ACC112 (cell line): ENCODE data around the gene RFTN1.

ENCODE experiments used
- H2AFZ ChIP-seq: fragments of 200-600 bp; sonication (generic); one replicate; pipeline ENCODE4 v1.6.0; 2017; ENCODE audit warnings: antibody characterized with exemption, low read length; ENCODE audit not compliant: unreplicated experiment
- H3K27ac ChIP-seq: fragments of 200-600 bp; sonication (generic); 2 replicates; pipeline ENCODE4 v1.5.1; 2014; ENCODE audit warnings: low read depth, mild to moderate bottlenecking, antibody characterized with exemption, low read length, moderate library complexity
- H3K27me3 ChIP-seq: fragments of 200-600 bp; sonication (generic); 2 replicates; pipeline ENCODE4 v1.6.1; 2014; ENCODE audit warnings: mild to moderate bottlenecking, antibody characterized with exemption, low read length, moderate library complexity, mixed read lengths; ENCODE audit not compliant: insufficient read depth
- H3K36me3 ChIP-seq: fragments of 200-600 bp; sonication (generic); 2 replicates; pipeline ENCODE4 v1.6.1; 2016; ENCODE audit warnings: mild to moderate bottlenecking, antibody characterized with exemption, low read length, moderate library complexity, mixed read lengths; ENCODE audit not compliant: insufficient read depth
- H3K4me1 ChIP-seq: fragments of 200-600 bp; sonication (generic); one replicate; pipeline ENCODE4 v1.6.1; 2016; ENCODE audit warnings: low read length, mixed read lengths; ENCODE audit not compliant: insufficient read depth, unreplicated experiment, control insufficient read depth
- H3K4me3 ChIP-seq: fragments of 200-600 bp; sonication (generic); 2 replicates; pipeline ENCODE4 v1.5.1; 2014; ENCODE audit warnings: mild to moderate bottlenecking, low read depth, low read length
- H3K79me2 ChIP-seq: fragments of 200-600 bp; sonication (generic); one replicate; pipeline ENCODE4 v1.6.0; 2016; ENCODE audit warnings: low read length; ENCODE audit not compliant: control insufficient read depth, unreplicated experiment, insufficient read depth

Gene RFTN1

DNA sequence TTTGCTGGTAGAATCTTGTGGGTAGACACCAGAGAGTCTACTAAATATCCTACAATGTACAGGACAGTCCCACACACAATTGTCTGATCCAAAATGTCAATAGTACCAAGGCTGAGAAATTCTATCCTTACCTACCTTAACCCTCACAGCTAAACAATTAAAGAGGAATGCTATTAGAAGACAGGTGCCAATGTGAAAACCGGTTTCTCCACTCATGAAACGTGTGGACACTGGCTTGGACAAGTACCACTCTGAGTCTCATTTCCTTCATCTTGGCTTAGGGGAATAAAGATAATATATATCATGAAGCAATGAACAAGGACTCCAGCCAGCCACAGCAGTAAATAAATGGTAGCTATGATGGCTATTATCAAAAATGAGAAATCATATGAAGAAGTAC, 90.2 kb downstream of the RFTN1 start:
- no peaks in the 10 kb centered on the region for H3K36me3 ChIP-seq

DNA sequence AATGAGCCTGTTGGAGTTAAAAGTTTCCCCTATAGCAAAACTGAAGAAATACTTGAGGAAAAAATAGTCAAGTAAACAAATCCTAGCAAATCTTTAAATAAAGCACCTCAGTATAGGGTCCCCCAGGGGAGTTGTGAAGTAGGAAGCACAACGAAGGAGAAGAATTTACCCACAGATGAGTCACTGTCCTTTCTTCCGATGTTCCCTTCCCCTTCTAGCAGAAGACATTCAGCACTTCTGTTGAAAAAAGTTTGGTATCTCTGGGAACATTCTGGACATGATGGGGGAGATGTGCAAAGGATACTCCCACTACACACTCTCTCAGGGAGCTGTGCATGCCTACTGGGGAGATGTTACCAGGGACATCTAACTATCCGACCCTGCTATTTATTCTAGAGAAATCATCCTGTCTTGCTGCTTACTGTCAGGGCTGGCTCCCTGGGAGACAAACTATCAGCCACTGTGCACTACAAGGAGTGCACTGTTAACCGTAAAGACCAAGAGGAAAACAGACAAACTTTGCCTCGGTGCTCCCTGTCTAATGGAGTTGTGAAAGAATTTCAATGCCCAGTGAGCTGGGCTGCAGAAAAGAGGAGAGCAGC, 93.8 kb downstream of the RFTN1 start:
- Histone ChIP-seq H3K79me2 (peaks cover 6% of the 10 kb centered on the region), H3K27ac (0 out of 2 replicates have a peak overlapping the region, but pooled peaks have one; percentile 10), H3K27me3 (no peaks in the 10 kb centered on the region), H3K36me3 (no peaks in the 10 kb centered on the region), H2AFZ (no peak overlapping the region), H3K4me3 (peak overlapping the region; percentile 22; the same call in 1 of the 2 replicates), H3K4me1 (peaks cover 32% of the 10 kb centered on the region)

More for the DNA sequence above, 90.2 kb downstream of the RFTN1 start:
- H3K4me1 ChIP-seq, result peaks cover 38% of the 10 kb centered on the region
- H3K79me2 ChIP-seq, result peaks cover 9% of the 10 kb centered on the region
- no peak overlapping the region for H2AFZ ChIP-seq
- no peak overlapping the region for H3K4me3 ChIP-seq
- no peaks in the 10 kb centered on the region for H3K27me3 ChIP-seq
- no peak overlapping the region for H3K27ac ChIP-seq

DNA sequence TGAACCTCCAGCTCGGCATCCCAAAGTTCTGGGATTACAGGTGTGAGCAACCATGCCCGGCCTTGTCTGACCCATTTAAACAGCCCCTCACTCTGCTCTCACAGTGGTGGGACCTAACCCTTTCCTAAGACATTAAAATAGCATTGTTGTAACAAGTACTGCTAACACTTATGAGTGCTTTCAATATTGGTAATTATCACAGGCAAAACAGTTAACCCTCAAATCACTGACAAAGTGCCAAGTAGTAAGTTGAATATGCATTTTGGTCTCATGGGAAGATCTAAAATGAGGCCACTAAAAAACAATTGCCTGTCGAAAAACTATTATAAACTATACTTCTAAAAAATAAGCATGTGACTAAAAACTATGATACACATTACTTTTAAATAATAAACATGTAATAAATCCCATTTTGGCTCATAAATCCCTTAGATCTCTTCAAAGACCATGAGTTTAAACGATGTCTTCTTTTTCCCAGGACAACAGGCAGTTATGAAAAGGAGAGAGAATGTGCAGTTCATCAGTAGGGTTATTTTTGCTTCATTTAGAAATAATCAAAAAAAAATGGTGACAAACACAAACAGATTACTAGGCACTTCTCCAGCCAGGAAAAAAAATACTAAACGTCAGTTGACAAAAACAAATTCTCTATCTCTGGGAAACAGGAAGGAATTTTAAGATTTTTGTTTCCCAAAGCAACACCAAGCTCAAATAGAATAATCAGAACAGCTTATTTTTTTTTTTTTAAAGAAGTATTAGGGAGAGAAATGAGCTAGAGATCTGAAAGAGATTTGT, 95.4 kb downstream of the RFTN1 start:
- no peak overlapping the region for H3K27ac ChIP-seq
- H3K27me3 ChIP-seq, result no peaks in the 10 kb centered on the region
- H3K4me1 ChIP-seq, result peaks cover 32% of the 10 kb centered on the region
- no peak overlapping the region for H3K4me3 ChIP-seq
- H3K79me2 ChIP-seq, result peaks cover 6% of the 10 kb centered on the region
- no peaks in the 10 kb centered on the region for H3K36me3 ChIP-seq
- H2AFZ ChIP-seq, result no peak overlapping the region

DNA sequence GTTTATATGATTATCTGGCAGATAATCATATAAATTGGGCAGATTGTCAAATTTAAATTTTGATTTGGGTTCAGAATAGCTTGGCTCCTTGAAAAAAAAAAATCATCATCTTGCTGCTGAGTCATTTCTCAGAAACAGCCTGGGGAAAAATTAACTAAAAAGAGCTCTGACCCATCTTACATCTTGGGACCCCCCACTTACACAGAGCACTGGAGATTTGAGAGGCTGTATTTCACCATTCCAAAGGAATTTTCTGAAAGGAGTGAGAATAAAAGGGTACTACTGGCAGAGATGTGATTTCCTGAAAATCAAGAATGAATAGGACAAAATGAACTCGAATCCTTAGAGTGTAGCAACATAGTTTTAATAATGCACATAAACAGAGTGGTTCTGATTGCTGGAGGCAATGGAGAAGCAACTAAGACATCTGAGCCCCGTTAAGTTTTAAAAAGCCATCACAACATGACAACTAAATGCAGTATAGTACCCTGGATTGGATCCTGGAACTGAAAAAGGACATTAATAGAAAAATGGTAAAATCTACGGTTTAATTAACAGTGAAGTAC, 97.5 kb downstream of the RFTN1 start:
- no peak overlapping the region for H2AFZ ChIP-seq
- H3K79me2 ChIP-seq, result peaks cover 6% of the 10 kb centered on the region
- H3K4me3 ChIP-seq, result no peak overlapping the region
- H3K27ac ChIP-seq, result no peak overlapping the region
- H3K27me3 ChIP-seq, result no peaks in the 10 kb centered on the region
- H3K36me3 ChIP-seq, result no peaks in the 10 kb centered on the region
- peaks cover 32% of the 10 kb centered on the region for H3K4me1 ChIP-seq

DNA sequence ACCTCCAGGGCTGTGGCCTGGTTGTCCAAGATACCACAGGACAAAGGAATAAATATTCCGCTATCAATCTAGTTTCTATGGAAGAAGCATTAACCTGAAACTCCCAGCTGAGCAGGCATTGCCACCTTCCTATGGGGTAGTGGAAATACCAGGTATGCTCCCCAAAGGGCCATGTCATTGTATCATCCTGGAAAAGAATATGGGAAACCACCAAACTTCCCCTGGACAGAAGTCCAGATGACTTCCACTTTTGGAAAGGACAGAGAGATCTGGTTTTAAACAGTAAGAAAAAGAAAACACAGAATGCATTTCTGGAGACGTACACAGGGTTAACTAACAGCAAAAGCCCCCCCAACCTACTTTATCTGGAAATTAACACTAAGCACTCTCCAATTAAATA, 100.2 kb downstream of the RFTN1 start:
- Histone ChIP-seq H3K79me2 (peaks cover 3% of the 10 kb centered on the region), H3K27ac (no peak overlapping the region), H3K36me3 (no peaks in the 10 kb centered on the region), H3K27me3 (no peaks in the 10 kb centered on the region), H3K4me3 (no peak overlapping the region), H2AFZ (no peak overlapping the region), H3K4me1 (peaks cover 12% of the 10 kb centered on the region)

DNA sequence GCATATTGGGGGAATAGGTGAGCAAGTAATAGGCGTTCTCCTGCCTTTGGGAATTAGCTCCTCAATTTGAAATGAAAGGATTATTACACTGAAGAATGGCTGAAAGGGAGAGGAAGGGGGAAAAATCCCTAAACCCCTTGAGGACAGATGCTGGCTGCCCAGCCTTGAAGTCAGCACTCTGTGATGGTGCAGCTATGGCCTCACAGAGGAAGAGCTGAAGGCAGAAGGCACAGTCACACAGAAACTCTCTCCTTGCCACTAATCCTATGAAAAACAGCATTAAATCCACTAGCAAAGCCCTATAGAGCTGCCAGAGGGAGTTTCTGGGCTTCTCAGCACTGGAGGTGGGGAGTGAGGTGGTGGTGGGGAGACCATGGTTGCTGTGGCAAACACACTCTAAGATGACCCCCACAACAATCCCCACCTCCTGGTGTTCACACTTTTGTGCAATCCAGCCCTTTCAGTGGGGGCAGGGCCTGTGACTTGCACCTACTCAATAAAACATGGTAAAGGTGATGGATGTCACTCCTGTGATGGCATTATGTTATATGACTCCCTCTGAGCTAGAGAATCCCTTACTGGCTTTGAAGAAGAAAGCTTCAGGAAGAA, 101.2 kb downstream of the RFTN1 start:
- no peaks in the 10 kb centered on the region for H3K36me3 ChIP-seq
- H3K4me3 ChIP-seq, result no peak overlapping the region
- peaks cover 12% of the 10 kb centered on the region for H3K4me1 ChIP-seq
- no peak overlapping the region for H3K27ac ChIP-seq
- H2AFZ ChIP-seq, result no peak overlapping the region
- peaks cover 3% of the 10 kb centered on the region for H3K79me2 ChIP-seq
- H3K27me3 ChIP-seq, result no peaks in the 10 kb centered on the region

DNA sequence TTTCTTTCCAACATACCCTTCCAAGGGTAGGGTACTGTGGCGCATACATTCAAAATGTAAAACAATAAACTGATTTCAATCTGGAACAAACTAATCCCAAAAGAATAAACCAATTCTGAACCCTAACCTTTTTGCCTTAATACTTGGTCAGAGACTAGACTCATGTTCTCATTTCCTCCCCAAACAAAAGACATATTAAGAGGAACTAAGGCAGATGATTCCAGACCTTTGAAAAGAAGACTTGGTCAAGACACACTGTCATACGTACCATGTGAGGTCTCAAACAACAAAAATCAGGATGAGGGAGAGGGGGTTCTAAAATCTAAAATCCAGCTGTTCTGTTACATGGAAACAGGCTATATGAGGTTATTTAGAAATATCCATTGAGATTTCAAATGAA, 102.1 kb downstream of the RFTN1 start:
- H3K36me3 ChIP-seq, result no peaks in the 10 kb centered on the region
- no peak overlapping the region for H2AFZ ChIP-seq
- H3K27me3 ChIP-seq, result no peaks in the 10 kb centered on the region
- H3K79me2 ChIP-seq, result peaks cover 3% of the 10 kb centered on the region
- H3K4me3 ChIP-seq, result no peak overlapping the region
- H3K4me1 ChIP-seq, result peaks cover 11% of the 10 kb centered on the region
- no peak overlapping the region for H3K27ac ChIP-seq

DNA sequence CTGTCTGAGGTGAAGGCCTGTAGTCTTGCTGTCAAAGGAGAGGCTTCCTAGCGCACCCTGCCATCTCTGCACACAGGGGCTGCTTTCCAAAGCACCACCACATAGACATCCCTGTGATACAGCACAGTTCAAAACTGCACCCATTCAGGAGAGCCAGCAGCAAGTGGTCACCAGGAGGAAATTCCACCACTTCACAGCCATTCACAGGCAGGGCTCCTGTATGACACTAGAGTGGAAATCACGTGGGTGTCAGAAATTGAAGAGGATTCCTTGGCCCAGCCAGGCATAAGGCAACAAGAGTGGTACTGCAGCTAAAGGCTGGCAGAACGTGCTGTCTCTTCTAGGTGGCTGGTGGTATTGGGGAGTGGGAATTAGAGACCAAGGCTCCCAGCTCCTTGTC, 102.8 kb downstream of the RFTN1 start:
- peaks cover 3% of the 10 kb centered on the region for H3K4me1 ChIP-seq
- no peak overlapping the region for H3K4me3 ChIP-seq
- H2AFZ ChIP-seq, result no peak overlapping the region
- no peaks in the 10 kb centered on the region for H3K36me3 ChIP-seq
- peaks cover 3% of the 10 kb centered on the region for H3K79me2 ChIP-seq
- no peak overlapping the region for H3K27ac ChIP-seq
- H3K27me3 ChIP-seq, result no peaks in the 10 kb centered on the region

DNA sequence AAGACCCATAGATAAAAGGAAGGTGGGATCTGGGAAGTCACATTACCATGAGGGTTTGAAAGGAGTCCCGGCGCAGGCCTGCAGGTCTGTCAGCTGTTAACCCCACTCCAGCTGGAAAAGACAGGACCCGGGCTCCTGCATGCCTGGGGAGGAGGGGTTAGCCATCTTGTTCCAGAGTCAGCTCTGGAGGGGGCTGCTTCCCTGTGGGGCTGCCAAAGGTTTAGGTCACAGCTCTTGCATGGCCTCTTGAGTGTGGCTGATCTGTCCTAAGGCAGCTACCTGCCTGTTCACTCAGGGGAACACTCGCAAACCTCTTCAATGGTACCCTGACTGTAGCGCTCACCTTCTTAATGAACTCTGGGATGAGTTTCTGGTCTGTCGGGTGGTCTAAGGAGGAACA, 104.5 kb downstream of the RFTN1 start:
- no peaks in the 10 kb centered on the region for H3K4me1 ChIP-seq
- H3K36me3 ChIP-seq, result no peaks in the 10 kb centered on the region
- H3K27ac ChIP-seq, result no peak overlapping the region
- no peaks in the 10 kb centered on the region for H3K79me2 ChIP-seq
- H3K27me3 ChIP-seq, result no peaks in the 10 kb centered on the region
- no peak overlapping the region for H3K4me3 ChIP-seq
- H2AFZ ChIP-seq, result no peak overlapping the region

DNA sequence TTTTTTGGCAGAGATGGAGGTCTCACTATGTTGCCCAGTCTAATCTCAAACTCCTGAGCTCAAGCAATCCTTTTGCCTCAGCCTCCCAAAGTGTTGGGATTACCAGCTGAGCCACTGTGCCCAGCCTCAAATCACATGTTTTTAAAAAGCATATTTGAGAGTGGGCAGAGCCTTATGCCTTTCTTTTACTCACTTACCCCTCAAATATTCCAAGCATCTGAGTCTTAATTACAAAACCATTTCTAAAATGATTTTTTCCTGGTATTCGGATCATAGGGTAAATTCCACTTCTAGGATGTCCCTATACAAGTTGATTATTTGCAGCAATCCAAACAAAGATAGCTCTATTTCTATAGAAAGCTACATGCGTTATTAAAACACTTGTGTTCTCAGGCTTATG, 106.1 kb downstream of the RFTN1 start:
- Histone ChIP-seq H3K27ac (no peak overlapping the region), H3K4me3 (no peak overlapping the region), H3K79me2 (peaks cover 2% of the 10 kb centered on the region), H3K4me1 (peaks cover 9% of the 10 kb centered on the region), H2AFZ (no peak overlapping the region), H3K36me3 (no peaks in the 10 kb centered on the region), H3K27me3 (no peaks in the 10 kb centered on the region)
